H7 (cell line): ENCODE data around the gene EML3. TPM values are rescaled to one million over a fixed set of nuclear protein-coding genes. Genes with fewer than 3 reads are reported as not detected.
"Not testable (repeated sequence)": the region's sequence is repeated elsewhere in the genome, so short reads cannot be mapped to it uniquely, and the experiment has no call there.

ENCODE experiments used
- DNase-seq: peaks from one replicate; pipeline ENCODE4 v3.0.0; 2012
- H3K27me3 ChIP-seq: 2 replicates; pipeline ENCODE4 v1.6.0; 2011; ENCODE audit warnings: mild to moderate bottlenecking, low read length; ENCODE audit not compliant: control insufficient read depth, insufficient read depth
- H3K36me3 ChIP-seq: replicated peaks from 2 replicates; pipeline ENCODE4 v1.5.1; 2011; ENCODE audit warnings: low read length; ENCODE audit not compliant: control insufficient read depth, insufficient read depth
- H3K4me3 ChIP-seq: 2 replicates; pipeline ENCODE4 v1.5.1; 2011; ENCODE audit warnings: low read depth, mild to moderate bottlenecking, control low read depth, low read length, moderate library complexity; ENCODE audit not compliant: insufficient read depth
- total RNA-seq: library from RNA; depleted of rRNA; stranded (reverse); fragments of >200 nt; shearing (Covaris generic); gene quantifications from 2 replicates; pipeline ENCODE4 v1.2.3, GENCODE V29; 2014

Gene EML3
- total RNA-seq, 1 experiment from 2014 or later = 28.0 TPM

- no peaks in the 10 kb centered on the region for H3K27me3 ChIP-seq
- DNase-seq = peak; percentile 72
- peaks cover 34% of the 10 kb centered on the region for H3K36me3 ChIP-seq
- peak overlapping the region; percentile 64 for H3K4me3 ChIP-seq
Observed at GRCh38 chr11:62575156-62575555, 37.4 kb downstream of the EML3 start.

GRCh38 chr11:62574363-62575071, 38.1 kb downstream of the EML3 start:
- peak; percentile 84 for DNase-seq
- H3K36me3 ChIP-seq = peaks cover 39% of the 10 kb centered on the region
- H3K27me3 ChIP-seq = no peaks in the 10 kb centered on the region
- peak overlapping the region; percentile 64 for H3K4me3 ChIP-seq

- H3K4me3 ChIP-seq = peak within 1 kb of the TSS; percentile 95
- DNase-seq = peak; percentile 99
- H3K27me3 ChIP-seq = no peaks in the 10 kb centered on the region
- peaks cover 40% of the 10 kb centered on the region for H3K36me3 ChIP-seq
Observed at GRCh38 chr11:62573592-62574362, 38.8 kb downstream of the EML3 start, which contains the start of gene EEF1G. TSS of gene EEF1G (minus strand) at chr11:62573891. CDS start at chr11:62573842, 49 bp downstream.

GRCh38 chr11:62573006-62573591, 39.5 kb downstream of the EML3 start:
- H3K36me3 ChIP-seq = peaks cover 39% of the 10 kb centered on the region
- peak overlapping the region; percentile 95 for H3K4me3 ChIP-seq
- DNase-seq = peak; percentile 32
- no peaks in the 10 kb centered on the region for H3K27me3 ChIP-seq

GRCh38 chr11:62572431-62572830, 40.1 kb downstream of the EML3 start:
- DNase-seq = no peak
- H3K36me3 ChIP-seq = peaks cover 40% of the 10 kb centered on the region
- H3K4me3 ChIP-seq = peak overlapping the region; percentile 95
- H3K27me3 ChIP-seq = no peaks in the 10 kb centered on the region

- not testable (repeated sequence) for H3K4me3 ChIP-seq, DNase-seq, H3K27me3 ChIP-seq
- peaks cover 45% of the 10 kb centered on the region for H3K36me3 ChIP-seq
Observed at GRCh38 chr11:62571493-62571892, 41.1 kb downstream of the EML3 start.

GRCh38 chr11:62570903-62571302, 41.7 kb downstream of the EML3 start:
- peaks cover 47% of the 10 kb centered on the region for H3K36me3 ChIP-seq
- DNase-seq, H3K27me3 ChIP-seq, H3K4me3 ChIP-seq: not testable (repeated sequence)

GRCh38 chr11:62569611-62570010, 43.0 kb downstream of the EML3 start:
- peaks cover 56% of the 10 kb centered on the region for H3K36me3 ChIP-seq
- no peak for DNase-seq

GRCh38 chr11:62567018-62567633, 45.4 kb downstream of the EML3 start:
- H3K36me3 ChIP-seq = peaks cover 54% of the 10 kb centered on the region
- no peak overlapping the region for H3K4me3 ChIP-seq
- no peaks in the 10 kb centered on the region for H3K27me3 ChIP-seq
- no peak for DNase-seq

More at GRCh38 chr11:62569611-62570010, 43.0 kb downstream of the EML3 start:
- Histone ChIP-seq H3K4me3 (no peak overlapping the region), H3K27me3 (no peaks in the 10 kb centered on the region)

- Histone ChIP-seq H3K36me3 (peaks cover 45% of the 10 kb centered on the region), H3K27me3 (no peaks in the 10 kb centered on the region), H3K4me3 (no peak overlapping the region)
Observed at GRCh38 chr11:62566247-62566646, 46.3 kb downstream of the EML3 start.

GRCh38 chr11:62565100-62565802, 47.3 kb downstream of the EML3 start:
- peaks cover 36% of the 10 kb centered on the region for H3K36me3 ChIP-seq
- H3K4me3 ChIP-seq = no peak overlapping the region
- DNase-seq = no peak
- no peaks in the 10 kb centered on the region for H3K27me3 ChIP-seq

More at GRCh38 chr11:62566247-62566646, 46.3 kb downstream of the EML3 start:
- no peak for DNase-seq

- DNase-seq = peak; percentile 34
- H3K4me3 ChIP-seq, H3K27me3 ChIP-seq: not testable (repeated sequence)
- H3K36me3 ChIP-seq = peaks cover 31% of the 10 kb centered on the region
Observed at GRCh38 chr11:62561677-62562230, 50.8 kb downstream of the EML3 start.

- Histone ChIP-seq H3K4me3 (no peak overlapping the region), H3K36me3 (peaks cover 21% of the 10 kb centered on the region)
- DNase-seq = peak; percentile 86
Observed at GRCh38 chr11:62560566-62561103, 51.9 kb downstream of the EML3 start.

More at GRCh38 chr11:62560566-62561103, 51.9 kb downstream of the EML3 start:
- H3K27me3 ChIP-seq = no peaks in the 10 kb centered on the region
